Activated CD8-positive, alpha-beta T cell treated with anti-CD3 and anti-CD28 coated beads for 36 hours (primary cell): ENCODE results near the gene CD74. TPM values are rescaled to one million over a fixed set of nuclear protein-coding genes. Genes with fewer than 3 reads are reported as not detected.
A peak's percentile ranks its signal among the peaks of the same experiment; 100 is the strongest.

Experiments
- ATAC-seq: fragments of 200-7000 bp; cut with Tn5 transposase; one replicate; pipeline ENCODE4 v1.10.0; 2021; ENCODE audit warnings: mild to moderate bottlenecking, moderate library complexity
- CTCF ChIA-PET: fragments of 350-600 bp; sonication (Branson Sonifier 250); formaldehyde crosslinking; loops from one replicate; lab custom pipeline; 2021; ENCODE audit warnings: antibody characterized with exemption; lab: Charles Lee
- POLR2A ChIA-PET: fragments of 350-600 bp; sonication (Branson Sonifier 250); formaldehyde crosslinking; loops from one replicate; lab custom pipeline; 2021; ENCODE audit warnings: antibody characterized with exemption; lab: Charles Lee
- DNase-seq: peaks from one replicate; pipeline ENCODE4 v3.0.0-alpha.2; 2020
- H3K27ac Mint-ChIP-seq: one replicate; pipeline ENCODE4 v1.8.0; 2021; ENCODE audit warnings: mild to moderate bottlenecking, mixed read lengths
- H3K27me3 Mint-ChIP-seq: one replicate; pipeline ENCODE4 v1.8.0; 2021; ENCODE audit warnings: mixed read lengths
- H3K36me3 Mint-ChIP-seq: one replicate; pipeline ENCODE4 v1.8.0; 2021; ENCODE audit warnings: low read depth, mixed read lengths
- H3K4me1 Mint-ChIP-seq: one replicate; pipeline ENCODE4 v1.8.0; 2021; ENCODE audit warnings: low read depth, mixed read lengths
- H3K4me3 Mint-ChIP-seq: one replicate; pipeline ENCODE4 v1.8.0; 2021; ENCODE audit warnings: mild to moderate bottlenecking, moderate library complexity, mixed read lengths
- H3K9me3 Mint-ChIP-seq: one replicate; pipeline ENCODE4 v1.8.0; 2021; ENCODE audit warnings: mixed read lengths
- CTCF ChIP-seq: fragments of 200-600 bp; IDR thresholded peaks from one replicate; pipeline ENCODE4 v1.8.0; 2022; ENCODE audit warnings: antibody characterized with exemption, mild to moderate bottlenecking
- intact Hi-C: fragments of 100-400 bp; cut with micrococcal nuclease; formaldehyde crosslinking; loops from one replicate; pipeline ENCODE4 v1.10.0; 2022
- total RNA-seq, 2 experiments: library from RNA; stranded (reverse); gene quantifications; one replicate each; pipeline ENCODE4 v1.2.3, GENCODE V29; 2021

The CD74 gene
- total RNA-seq, 2 experiments from 2014 or later, result 277 to 282 TPM

GRCh38 chr5:150389531-150390266, 23.0 kb downstream of the CD74 start:
- intact Hi-C loops, result no loop called here
- Mint-ChIP-seq H3K4me3 (no peak overlapping the region), H3K9me3 (no peaks in the 10 kb centered on the region), H3K4me1 (no peaks in the 10 kb centered on the region), H3K27ac (no peak overlapping the region), H3K27me3 (no peaks in the 10 kb centered on the region), H3K36me3 (peaks cover 35% of the 10 kb centered on the region)
- DNase-seq, result no peak
- no peak for ATAC-seq
- POLR2A ChIA-PET, result interaction anchor here (0.5 to 1.8 kb wide), 4 partner anchors 11 to 183 kb away, joined by 3 to 8 read pairs (median 3); no protein-coding TSS in a partner anchor
- no peak for TF ChIP-seq CTCF
- CTCF ChIA-PET, result no interaction called here

GRCh38 chr5:150386024-150386855, 26.5 kb downstream of the CD74 start:
- no peak for TF ChIP-seq CTCF
- no peak overlapping the region for H3K4me3 Mint-ChIP-seq
- no peaks in the 10 kb centered on the region for H3K4me1 Mint-ChIP-seq
- CTCF ChIA-PET, result no interaction called here
- ATAC-seq (no peak), DNase-seq (no peak)
- POLR2A ChIA-PET, result interaction anchor here (1.0 to 2.8 kb wide), 6 partner anchors 9 to 32 kb away, joined by 3 to 11 read pairs (median 7); no protein-coding TSS in a partner anchor
- H3K9me3 Mint-ChIP-seq, result no peaks in the 10 kb centered on the region
- H3K27ac Mint-ChIP-seq, result no peak overlapping the region
- intact Hi-C loops, result no loop called here
- peaks cover 32% of the 10 kb centered on the region for H3K36me3 Mint-ChIP-seq
- no peaks in the 10 kb centered on the region for H3K27me3 Mint-ChIP-seq

GRCh38 chr5:150384701-150385100, 28.0 kb downstream of the CD74 start:
- no peak for TF ChIP-seq CTCF
- POLR2A ChIA-PET, result no interaction called here
- Mint-ChIP-seq H3K4me1 (no peaks in the 10 kb centered on the region), H3K9me3 (no peaks in the 10 kb centered on the region), H3K36me3 (peaks cover 35% of the 10 kb centered on the region), H3K27ac (no peak overlapping the region), H3K27me3 (no peaks in the 10 kb centered on the region), H3K4me3 (no peak overlapping the region)
- CTCF ChIA-PET, result interaction anchor here (1.4 kb wide), 1 partner anchor 13 kb away, joined by 4 read pairs; no protein-coding TSS in a partner anchor
- intact Hi-C loops, result no loop called here
- no peak for DNase-seq
- ATAC-seq, result no peak

- Mint-ChIP-seq H3K4me3 (no peak overlapping the region), H3K4me1 (peaks cover 9% of the 10 kb centered on the region), H3K27me3 (no peaks in the 10 kb centered on the region), H3K36me3 (peaks cover 54% of the 10 kb centered on the region), H3K27ac (peak overlapping the region; percentile 45), H3K9me3 (no peaks in the 10 kb centered on the region)
- DNase-seq (no peak), ATAC-seq (no peak)
- POLR2A ChIA-PET, result interaction anchor here (0.7 to 3.5 kb wide), 9 partner anchors 8 to 27 kb away, joined by 3 to 15 read pairs (median 8); no protein-coding TSS in a partner anchor
- CTCF ChIA-PET, result interaction anchor here (1.7 to 2.2 kb wide), 2 partner anchors 21 to 66 kb away, joined by 3 to 9 read pairs; no protein-coding TSS in a partner anchor
- intact Hi-C loops, result no loop called here
- TF ChIP-seq CTCF, result no peak
Measured at GRCh38 chr5:150377964-150378694, 34.6 kb downstream of the CD74 start.
